ENCODE measurements around the gene FHIP1B. TPM values are rescaled to one million over a fixed set of nuclear protein-coding genes. Genes with fewer than 3 reads are reported as not detected.

FHIP1B gene
- total RNA-seq, result 7.4 and 9.0 TPM in 2 replicates

GRCh38 chr11:6234387-6235107 is at the start of gene FHIP1B:
FHIP1B (minus strand) TSS chr11:6234636; CDS start chr11:6224516, 10,120 bp downstream.

GRCh38 chr11:6238902-6239301 is 4.5 kb upstream of the FHIP1B start, which contains the start of gene CNGA4:
CNGA4 (plus strand) TSS chr11:6239089; CDS start chr11:6239207, 118 bp downstream.

GRCh38 chr11:6205366-6205765 is 29.1 kb downstream of the FHIP1B start, which contains the start of gene C11orf42:
C11orf42 (plus strand) TSS chr11:6205557; CDS start chr11:6205616, 59 bp downstream.

GRCh38 chr11:6199174-6199810 is 35.1 kb downstream of the FHIP1B start, which contains the start of gene OR52W1:
OR52W1 (plus strand) TSS chr11:6199224; CDS start chr11:6199224, 0 bp downstream.

GRCh38 chr11:6170226-6170625 is 64.2 kb downstream of the FHIP1B start, which contains the start of gene OR52B2:
OR52B2 (minus strand) TSS chr11:6170326; CDS start chr11:6170326, 0 bp downstream.

Other genes starting within 250 kb of the FHIP1B start
- not detected in 2 replicates for gene OR52L1, start 247.7 kb downstream of the FHIP1B start, total RNA-seq
- gene OR56A4, start 227.7 kb downstream of the FHIP1B start, total RNA-seq, result not detected in 2 replicates
- gene OR56A1, start 203.9 kb downstream of the FHIP1B start, total RNA-seq, result 0.19 TPM in 1 of 2 replicates, not detected in the other
- not detected in 2 replicates for gene OR56B4, start 127.0 kb downstream of the FHIP1B start, total RNA-seq
- not detected in 2 replicates for gene OR52B2, start 64.3 kb downstream of the FHIP1B start, total RNA-seq
- gene OR52W1, start 35.4 kb downstream of the FHIP1B start, total RNA-seq, result not detected in 2 replicates
- gene C11orf42, start 29.1 kb downstream of the FHIP1B start, total RNA-seq, result not detected in 2 replicates
- gene CNGA4, start 4.5 kb upstream of the FHIP1B start, total RNA-seq, result not detected in 2 replicates
- gene CCKBR, start 25.2 kb upstream of the FHIP1B start, total RNA-seq, result not detected in 2 replicates
- 39.6 and 119 TPM in 2 replicates for gene CAVIN3, start 85.9 kb upstream of the FHIP1B start, total RNA-seq
- 13.0 and 23.2 TPM in 2 replicates for gene SMPD1, start 155.8 kb upstream of the FHIP1B start, total RNA-seq
- gene APBB1, start 184.5 kb upstream of the FHIP1B start, total RNA-seq, result 46.8 and 56.2 TPM in 2 replicates
- gene HPX, start 206.4 kb upstream of the FHIP1B start, total RNA-seq, result 0.28 and 0.36 TPM in 2 replicates
- gene TRIM3, start 239.3 kb upstream of the FHIP1B start, total RNA-seq, result 19.3 and 37.8 TPM in 2 replicates
- 40.9 and 45.9 TPM in 2 replicates for gene ARFIP2, start 246.7 kb upstream of the FHIP1B start, total RNA-seq
- 19.6 and 21.1 TPM in 2 replicates for gene TIMM10B, start 246.9 kb upstream of the FHIP1B start, total RNA-seq